Progenitor cell of endocrine pancreas (in vitro differentiated cells): ENCODE measurements around the gene RXRG. TPM values are rescaled to one million over a fixed set of nuclear protein-coding genes. Genes with fewer than 3 reads are reported as not detected.
A peak's percentile ranks its signal among the peaks of the same experiment; 100 is the strongest.

Experiments
- DNase-seq: peaks from one replicate; pipeline ENCODE4 v3.0.0; 2021; ENCODE audit warnings: low spot score; ENCODE audit not compliant: unreplicated experiment
- H3K27ac Mint-ChIP-seq: 2 replicates; pipeline ENCODE4 v1.8.0; 2021; ENCODE audit warnings: mild to moderate bottlenecking, moderate library complexity, mixed read lengths
- H3K27me3 Mint-ChIP-seq: 2 replicates; pipeline ENCODE4 v1.8.0; 2021; ENCODE audit warnings: mixed read lengths
- H3K36me3 Mint-ChIP-seq: 2 replicates; pipeline ENCODE4 v1.8.0; 2022; ENCODE audit warnings: mixed read lengths; ENCODE audit not compliant: insufficient read depth
- H3K4me1 Mint-ChIP-seq: 2 replicates; pipeline ENCODE4 v1.8.0; 2021; ENCODE audit warnings: low read depth, mixed read lengths
- H3K4me3 Mint-ChIP-seq: 2 replicates; pipeline ENCODE4 v1.8.0; 2021; ENCODE audit warnings: low read depth, mild to moderate bottlenecking, moderate library complexity, mixed read lengths
- H3K9me3 Mint-ChIP-seq: 2 replicates; pipeline ENCODE4 v1.8.0; 2021; ENCODE audit warnings: low read depth, mixed read lengths
- total RNA-seq: library from RNA; stranded (reverse); gene quantifications from 2 replicates; pipeline ENCODE4 v1.2.1, GENCODE V29; 2021
- TF ChIP-seq, protein P1 (sequence below): fragments of 200-600 bp; sonication (generic); IDR thresholded peaks from one replicate; pipeline ENCODE4 v1.5.0; 2021; ENCODE audit warnings: antibody characterized with exemption, mild to moderate bottlenecking; ENCODE audit not compliant: unreplicated experiment

Gene RXRG
- total RNA-seq, 1 donor from 2014 or later: 2.2 TPM

DNA sequence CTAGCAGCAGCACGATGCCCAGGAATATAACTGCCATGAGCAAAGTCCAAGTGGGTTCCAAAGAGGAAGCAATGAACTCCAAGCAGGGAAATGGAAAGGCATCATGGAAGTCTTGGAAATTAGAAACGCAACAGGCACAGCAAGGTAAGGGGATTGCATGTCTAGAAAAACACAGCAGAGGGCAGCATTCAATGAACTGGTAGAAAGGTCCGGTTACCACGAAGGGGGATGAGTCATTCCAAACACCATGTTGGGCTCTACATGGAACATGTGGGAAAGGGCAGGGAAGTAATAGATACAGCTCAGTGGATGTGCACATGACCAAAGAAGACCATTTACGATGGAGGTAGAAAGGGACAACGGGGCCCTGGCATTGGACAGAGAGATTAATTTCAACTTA is 36.4 kb downstream of the RXRG start:
- Mint-ChIP-seq H3K4me3 (no peak overlapping the region), H3K36me3 (no peaks in the 10 kb centered on the region), H3K27ac (no peak overlapping the region), H3K4me1 (no peaks in the 10 kb centered on the region), H3K27me3 (peaks cover 30% of the 10 kb centered on the region), H3K9me3 (no peaks in the 10 kb centered on the region)
- TF ChIP-seq, protein P1, sequence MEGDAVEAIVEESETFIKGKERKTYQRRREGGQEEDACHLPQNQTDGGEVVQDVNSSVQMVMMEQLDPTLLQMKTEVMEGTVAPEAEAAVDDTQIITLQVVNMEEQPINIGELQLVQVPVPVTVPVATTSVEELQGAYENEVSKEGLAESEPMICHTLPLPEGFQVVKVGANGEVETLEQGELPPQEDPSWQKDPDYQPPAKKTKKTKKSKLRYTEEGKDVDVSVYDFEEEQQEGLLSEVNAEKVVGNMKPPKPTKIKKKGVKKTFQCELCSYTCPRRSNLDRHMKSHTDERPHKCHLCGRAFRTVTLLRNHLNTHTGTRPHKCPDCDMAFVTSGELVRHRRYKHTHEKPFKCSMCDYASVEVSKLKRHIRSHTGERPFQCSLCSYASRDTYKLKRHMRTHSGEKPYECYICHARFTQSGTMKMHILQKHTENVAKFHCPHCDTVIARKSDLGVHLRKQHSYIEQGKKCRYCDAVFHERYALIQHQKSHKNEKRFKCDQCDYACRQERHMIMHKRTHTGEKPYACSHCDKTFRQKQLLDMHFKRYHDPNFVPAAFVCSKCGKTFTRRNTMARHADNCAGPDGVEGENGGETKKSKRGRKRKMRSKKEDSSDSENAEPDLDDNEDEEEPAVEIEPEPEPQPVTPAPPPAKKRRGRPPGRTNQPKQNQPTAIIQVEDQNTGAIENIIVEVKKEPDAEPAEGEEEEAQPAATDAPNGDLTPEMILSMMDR: peak; percentile 56
- no peak for DNase-seq

DNA sequence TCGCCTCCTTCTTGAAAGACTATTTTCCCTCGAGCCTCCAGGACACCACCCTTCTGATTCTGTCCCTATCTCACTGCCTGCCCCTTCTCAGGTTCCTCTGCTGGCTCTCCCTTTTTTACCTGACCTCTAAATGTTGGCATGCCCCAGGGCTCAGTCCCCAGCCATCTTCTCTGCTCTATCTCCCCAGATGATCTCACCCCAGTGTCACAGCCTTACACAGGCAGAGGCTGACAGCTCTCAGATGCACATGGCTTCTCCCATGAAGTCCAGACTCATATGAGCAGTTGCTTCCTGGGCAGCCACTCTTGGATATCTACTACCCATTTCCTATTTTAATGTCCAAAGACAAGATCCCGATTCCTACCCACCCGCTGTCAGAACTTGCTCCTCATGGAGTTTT is 37.5 kb downstream of the RXRG start:
- Mint-ChIP-seq H3K4me1 (no peaks in the 10 kb centered on the region), H3K4me3 (no peak overlapping the region), H3K9me3 (no peaks in the 10 kb centered on the region), H3K36me3 (no peaks in the 10 kb centered on the region), H3K27ac (peak overlapping the region; percentile 8), H3K27me3 (peaks cover 23% of the 10 kb centered on the region)
- DNase-seq: no peak
- TF ChIP-seq, protein P1: no peak

- Mint-ChIP-seq H3K9me3 (no peaks in the 10 kb centered on the region), H3K36me3 (no peaks in the 10 kb centered on the region), H3K4me1 (no peaks in the 10 kb centered on the region), H3K27ac (no peak overlapping the region), H3K4me3 (no peak overlapping the region), H3K27me3 (peaks cover 28% of the 10 kb centered on the region)
- peak; percentile 36 for DNase-seq
- TF ChIP-seq, protein P1: peak; percentile 77
Observed at GRCh38 chr1:165403835-165404482, 41.0 kb downstream of the RXRG start.

- no peaks in the 10 kb centered on the region for H3K9me3 Mint-ChIP-seq
- H3K27me3 Mint-ChIP-seq: peaks cover 21% of the 10 kb centered on the region
- peaks cover 5% of the 10 kb centered on the region for H3K4me1 Mint-ChIP-seq
- no peaks in the 10 kb centered on the region for H3K36me3 Mint-ChIP-seq
- TF ChIP-seq, protein P1: no peak
- H3K27ac Mint-ChIP-seq: no peak overlapping the region
- no peak overlapping the region for H3K4me3 Mint-ChIP-seq
- no peak for DNase-seq
Observed at GRCh38 chr1:165402517-165403111, 42.3 kb downstream of the RXRG start.

GRCh38 chr1:165397944-165398343 is 47.0 kb downstream of the RXRG start:
- DNase-seq: no peak
- Mint-ChIP-seq H3K36me3 (no peaks in the 10 kb centered on the region), H3K27me3 (peaks cover 31% of the 10 kb centered on the region), H3K4me1 (peaks cover 11% of the 10 kb centered on the region), H3K27ac (no peak overlapping the region), H3K4me3 (no peak overlapping the region), H3K9me3 (no peaks in the 10 kb centered on the region)
- TF ChIP-seq, protein P1: no peak
